GM23338 (cell line): Measurements from ENCODE around the gene RIC3. TPM values are rescaled to one million over a fixed set of nuclear protein-coding genes. Genes with fewer than 3 reads are reported as not detected.

Source experiments
- ATAC-seq: fragments of 200-7000 bp; cut with Tn5 transposase; 3 replicates; pipeline ENCODE4 v1.9.1; 2020
- DNase-seq: peaks from one replicate; pipeline ENCODE4 v3.0.0-alpha.2; 2015; ENCODE audit warnings: low spot score
- H2AFZ ChIP-seq: fragments of 200-600 bp; sonication (generic); 2 replicates; pipeline ENCODE4 v1.8.0; 2016; ENCODE audit warnings: antibody characterized with exemption, mild to moderate bottlenecking, moderate library complexity
- H3F3A ChIP-seq: fragments of 200-600 bp; sonication (generic); replicated peaks from 2 replicates; pipeline ENCODE4 v1.8.0; 2017; ENCODE audit warnings: antibody characterized with exemption, mixed run types, low read depth
- H3K27ac ChIP-seq: fragments of 200-600 bp; sonication (generic); 2 replicates; pipeline ENCODE4 v1.6.1; 2016; ENCODE audit warnings: low read depth
- H3K27me3 ChIP-seq: fragments of 200-600 bp; sonication (generic); 2 replicates; pipeline ENCODE4 v1.8.0; 2016; ENCODE audit warnings: mild to moderate bottlenecking, mixed run types, moderate library complexity; ENCODE audit not compliant: insufficient read depth
- H3K36me3 ChIP-seq: fragments of 200-600 bp; sonication (generic); 2 replicates; pipeline ENCODE4 v1.8.0; 2016; ENCODE audit warnings: mild to moderate bottlenecking; ENCODE audit not compliant: insufficient read depth
- H3K4me1 ChIP-seq: fragments of 200-600 bp; sonication (generic); 2 replicates; pipeline ENCODE4 v1.8.0; 2016; ENCODE audit warnings: mild to moderate bottlenecking, moderate library complexity; ENCODE audit not compliant: insufficient read depth
- H3K4me2 ChIP-seq: fragments of 200-600 bp; sonication (generic); 2 replicates; pipeline ENCODE4 v1.7.1; 2017; ENCODE audit warnings: mixed run types
- H3K4me3 ChIP-seq: fragments of 200-600 bp; sonication (generic); 2 replicates; pipeline ENCODE4 v1.6.1; 2016; ENCODE audit warnings: mixed run types
- H3K79me2 ChIP-seq: fragments of 200-600 bp; sonication (generic); replicated peaks from 2 replicates; pipeline ENCODE4 v1.8.0; 2017; ENCODE audit warnings: mild to moderate bottlenecking; ENCODE audit not compliant: insufficient read depth
- H3K9me2 ChIP-seq: fragments of 200-600 bp; sonication (generic); 2 replicates; pipeline ENCODE4 v1.8.0; 2017; ENCODE audit not compliant: insufficient read depth
- H4K20me1 ChIP-seq: fragments of 200-600 bp; sonication (generic); replicated peaks from 2 replicates; pipeline ENCODE4 v1.8.0; 2017; ENCODE audit warnings: mild to moderate bottlenecking; ENCODE audit not compliant: insufficient read depth
- H3K27ac Mint-ChIP-seq: 2 replicates; pipeline ENCODE4 v1.8.0; 2020; ENCODE audit warnings: inconsistent platforms, mild to moderate bottlenecking, moderate library complexity, mixed read lengths
- H3K27me3 Mint-ChIP-seq: 3 replicates; pipeline ENCODE4 v1.8.0; 2022; ENCODE audit warnings: low read depth, mild to moderate bottlenecking, moderate library complexity, mixed read lengths, inconsistent platforms; ENCODE audit not compliant: insufficient read depth, poor library complexity
- H3K36me3 Mint-ChIP-seq: 3 replicates; pipeline ENCODE4 v1.8.0; 2021; ENCODE audit warnings: low read depth, mild to moderate bottlenecking, inconsistent platforms, moderate library complexity, mixed read lengths
- H3K4me1 Mint-ChIP-seq: 3 replicates; pipeline ENCODE4 v1.8.0; 2020; ENCODE audit warnings: mild to moderate bottlenecking, inconsistent platforms, mixed read lengths
- H3K4me3 Mint-ChIP-seq: 3 replicates; pipeline ENCODE4 v1.8.0; 2021; ENCODE audit warnings: moderate library complexity, mild to moderate bottlenecking, inconsistent platforms, mixed read lengths
- H3K9me3 Mint-ChIP-seq: 3 replicates; pipeline ENCODE4 v1.8.0; 2020; ENCODE audit warnings: moderate library complexity, mild to moderate bottlenecking, inconsistent platforms, mixed read lengths
- CREB1 ChIP-seq: fragments of 250-450 bp; sonication (Bioruptor Pico); IDR thresholded peaks from 2 replicates; pipeline ENCODE4 v1.5.0; 2020; ENCODE audit warnings: low read depth, mild to moderate bottlenecking, moderate library complexity
- ETS1 ChIP-seq: IDR thresholded peaks from 2 replicates; pipeline ENCODE4 v1.6.1; 2016; ENCODE audit warnings: antibody characterized with exemption
- EZH2 ChIP-seq: fragments of 200-600 bp; sonication (generic); IDR thresholded peaks from one replicate; pipeline ENCODE4 v1.8.0; 2017; ENCODE audit warnings: antibody characterized with exemption, mild to moderate bottlenecking, low read depth; ENCODE audit not compliant: unreplicated experiment
- EZH2phosphoT487 ChIP-seq: fragments of 200-600 bp; sonication (generic); IDR thresholded peaks from one replicate; pipeline ENCODE4 v1.8.1; 2018; ENCODE audit warnings: antibody characterized with exemption; ENCODE audit not compliant: unreplicated experiment
- POLR2AphosphoS5 ChIP-seq: IDR thresholded peaks from 2 replicates; pipeline ENCODE4 v1.6.1; 2016; ENCODE audit warnings: antibody characterized with exemption, low read depth
- STAT1 ChIP-seq: IDR thresholded peaks from one replicate; pipeline ENCODE4 v1.6.1; 2016; ENCODE audit warnings: antibody characterized with exemption; ENCODE audit not compliant: unreplicated experiment
- ZNF114 ChIP-seq: fragments of 250-450 bp; sonication (Bioruptor Pico); IDR thresholded peaks from 2 replicates; pipeline ENCODE4 v1.5.0; 2020; ENCODE audit warnings: mild to moderate bottlenecking, moderate library complexity
- polyA plus RNA-seq: library from polyadenylated mRNA; unstranded; fragments of >200 nt; fragmentation: Nextera tagmentation; extraction: Ambion mirVana; gene quantifications from 2 replicates; pipeline ENCODE4 v1.2.1, GENCODE V29; 2016
- total RNA-seq: library from RNA; depleted of rRNA; stranded (reverse); fragments of >200 nt; shearing (Covaris generic); gene quantifications from 2 replicates; pipeline ENCODE4 v1.2.3, GENCODE V29; 2014
- TF ChIP-seq, protein P1 (sequence below): fragments of 250-450 bp; sonication (Bioruptor Pico); IDR thresholded peaks from 2 replicates; pipeline ENCODE4 v1.5.0; 2020; ENCODE audit warnings: mild to moderate bottlenecking, moderate library complexity

The RIC3 gene
- total and polyA plus RNA-seq, 2 experiments from 2014 or later: 17.8 to 21.3 TPM

DNA sequence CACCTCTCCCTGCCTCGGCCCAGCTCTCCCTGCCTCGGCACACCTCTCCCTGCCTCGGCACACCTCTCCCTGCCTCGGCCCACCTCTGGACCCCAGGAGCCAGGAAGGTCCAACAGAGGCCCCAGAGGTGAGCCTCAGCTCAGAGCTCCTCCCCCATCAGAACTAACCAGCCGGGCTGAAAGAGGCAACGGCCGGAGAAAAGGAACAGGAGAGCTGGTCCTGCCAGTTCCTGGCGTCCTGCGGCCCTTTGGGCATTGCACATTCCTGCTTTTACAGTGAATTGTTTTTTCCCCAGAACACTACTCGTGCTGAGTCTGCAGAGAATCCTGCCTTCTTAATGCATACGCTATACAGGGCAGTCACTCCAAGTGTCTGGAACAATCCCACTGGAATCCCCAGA is 49.1 kb upstream of the RIC3 start:
- H3K27me3 Mint-ChIP-seq: peaks cover 4% of the 10 kb centered on the region
- Histone ChIP-seq H3K36me3 (no peaks in the 10 kb centered on the region), H3F3A (no peaks in the 10 kb centered on the region), H3K79me2 (no peaks in the 10 kb centered on the region), H3K27me3 (no peaks in the 10 kb centered on the region), H4K20me1 (no peaks in the 10 kb centered on the region), H3K4me3 (no peak overlapping the region), H2AFZ (no peak overlapping the region), H3K4me1 (no peaks in the 10 kb centered on the region), H3K27ac (no peak overlapping the region), H3K9me2 (no peaks in the 10 kb centered on the region), H3K4me2 (no peak overlapping the region)
- no peak overlapping the region for H3K27ac Mint-ChIP-seq
- TF ChIP-seq CREB1 (CRISPR knock-in tag) (no peak), POLR2AphosphoS5 (no peak), EZH2 (no peak), ZNF114 (CRISPR knock-in tag) (no peak), STAT1 (no peak), ETS1 (no peak), EZH2phosphoT487 (no peak)
- TF ChIP-seq, protein P1, sequence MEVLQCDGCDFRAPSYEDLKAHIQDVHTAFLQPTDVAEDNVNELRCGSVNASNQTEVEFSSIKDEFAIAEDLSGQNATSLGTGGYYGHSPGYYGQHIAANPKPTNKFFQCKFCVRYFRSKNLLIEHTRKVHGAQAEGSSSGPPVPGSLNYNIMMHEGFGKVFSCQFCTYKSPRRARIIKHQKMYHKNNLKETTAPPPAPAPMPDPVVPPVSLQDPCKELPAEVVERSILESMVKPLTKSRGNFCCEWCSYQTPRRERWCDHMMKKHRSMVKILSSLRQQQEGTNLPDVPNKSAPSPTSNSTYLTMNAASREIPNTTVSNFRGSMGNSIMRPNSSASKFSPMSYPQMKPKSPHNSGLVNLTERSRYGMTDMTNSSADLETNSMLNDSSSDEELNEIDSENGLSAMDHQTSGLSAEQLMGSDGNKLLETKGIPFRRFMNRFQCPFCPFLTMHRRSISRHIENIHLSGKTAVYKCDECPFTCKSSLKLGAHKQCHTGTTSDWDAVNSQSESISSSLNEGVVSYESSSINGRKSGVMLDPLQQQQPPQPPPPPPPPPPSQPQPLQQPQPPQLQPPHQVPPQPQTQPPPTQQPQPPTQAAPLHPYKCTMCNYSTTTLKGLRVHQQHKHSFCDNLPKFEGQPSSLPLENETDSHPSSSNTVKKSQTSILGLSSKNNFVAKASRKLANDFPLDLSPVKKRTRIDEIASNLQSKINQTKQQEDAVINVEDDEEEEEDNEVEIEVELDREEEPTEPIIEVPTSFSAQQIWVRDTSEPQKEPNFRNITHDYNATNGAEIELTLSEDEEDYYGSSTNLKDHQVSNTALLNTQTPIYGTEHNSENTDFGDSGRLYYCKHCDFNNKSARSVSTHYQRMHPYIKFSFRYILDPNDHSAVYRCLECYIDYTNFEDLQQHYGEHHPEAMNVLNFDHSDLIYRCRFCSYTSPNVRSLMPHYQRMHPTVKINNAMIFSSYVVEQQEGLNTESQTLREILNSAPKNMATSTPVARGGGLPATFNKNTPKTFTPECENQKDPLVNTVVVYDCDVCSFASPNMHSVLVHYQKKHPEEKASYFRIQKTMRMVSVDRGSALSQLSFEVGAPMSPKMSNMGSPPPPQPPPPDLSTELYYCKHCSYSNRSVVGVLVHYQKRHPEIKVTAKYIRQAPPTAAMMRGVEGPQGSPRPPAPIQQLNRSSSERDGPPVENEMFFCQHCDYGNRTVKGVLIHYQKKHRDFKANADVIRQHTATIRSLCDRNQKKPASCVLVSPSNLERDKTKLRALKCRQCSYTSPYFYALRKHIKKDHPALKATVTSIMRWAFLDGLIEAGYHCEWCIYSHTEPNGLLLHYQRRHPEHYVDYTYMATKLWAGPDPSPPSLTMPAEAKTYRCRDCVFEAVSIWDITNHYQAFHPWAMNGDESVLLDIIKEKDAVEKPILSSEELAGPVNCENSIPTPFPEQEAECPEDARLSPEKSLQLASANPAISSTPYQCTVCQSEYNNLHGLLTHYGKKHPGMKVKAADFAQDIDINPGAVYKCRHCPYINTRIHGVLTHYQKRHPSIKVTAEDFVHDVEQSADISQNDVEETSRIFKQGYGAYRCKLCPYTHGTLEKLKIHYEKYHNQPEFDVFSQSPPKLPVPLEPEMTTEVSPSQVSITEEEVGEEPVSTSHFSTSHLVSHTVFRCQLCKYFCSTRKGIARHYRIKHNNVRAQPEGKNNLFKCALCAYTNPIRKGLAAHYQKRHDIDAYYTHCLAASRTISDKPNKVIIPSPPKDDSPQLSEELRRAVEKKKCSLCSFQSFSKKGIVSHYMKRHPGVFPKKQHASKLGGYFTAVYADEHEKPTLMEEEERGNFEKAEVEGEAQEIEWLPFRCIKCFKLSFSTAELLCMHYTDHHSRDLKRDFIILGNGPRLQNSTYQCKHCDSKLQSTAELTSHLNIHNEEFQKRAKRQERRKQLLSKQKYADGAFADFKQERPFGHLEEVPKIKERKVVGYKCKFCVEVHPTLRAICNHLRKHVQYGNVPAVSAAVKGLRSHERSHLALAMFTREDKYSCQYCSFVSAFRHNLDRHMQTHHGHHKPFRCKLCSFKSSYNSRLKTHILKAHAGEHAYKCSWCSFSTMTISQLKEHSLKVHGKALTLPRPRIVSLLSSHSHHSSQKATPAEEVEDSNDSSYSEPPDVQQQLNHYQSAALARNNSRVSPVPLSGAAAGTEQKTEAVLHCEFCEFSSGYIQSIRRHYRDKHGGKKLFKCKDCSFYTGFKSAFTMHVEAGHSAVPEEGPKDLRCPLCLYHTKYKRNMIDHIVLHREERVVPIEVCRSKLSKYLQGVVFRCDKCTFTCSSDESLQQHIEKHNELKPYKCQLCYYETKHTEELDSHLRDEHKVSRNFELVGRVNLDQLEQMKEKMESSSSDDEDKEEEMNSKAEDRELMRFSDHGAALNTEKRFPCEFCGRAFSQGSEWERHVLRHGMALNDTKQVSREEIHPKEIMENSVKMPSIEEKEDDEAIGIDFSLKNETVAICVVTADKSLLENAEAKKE: no peak
- no peak overlapping the region for H3K4me3 Mint-ChIP-seq
- H3K9me3 Mint-ChIP-seq: no peaks in the 10 kb centered on the region; the same call in 2 of the 3 replicates
- DNase-seq (no peak), ATAC-seq (no peak)
- no peaks in the 10 kb centered on the region for H3K36me3 Mint-ChIP-seq
- peaks cover 10% of the 10 kb centered on the region for H3K4me1 Mint-ChIP-seq
